IMR-90 (cell line): ENCODE results near the gene LDAH. TPM values are rescaled to one million over a fixed set of nuclear protein-coding genes. Genes with fewer than 3 reads are reported as not detected.

Experiments
- ATAC-seq: fragments of 200-7000 bp; cut with Tn5 transposase; 2 replicates; pipeline ENCODE4 v1.9.1; 2020; ENCODE audit warnings: low read depth, mild to moderate bottlenecking, moderate library complexity
- BruUV-seq: library from RNA; stranded (reverse); fragments of 400-500 nt; replicated peaks from 2 replicates; lab custom pipeline; 2021; lab: Mats Ljungman, UMichigan
- CTCF ChIA-PET: fragments of 300-600 bp; formaldehyde crosslinking; extraction: SDS; loops from one replicate; lab custom pipeline; 2021; ENCODE audit warnings: antibody characterized with exemption; lab: Yijun Ruan, JAX
- POLR2A ChIA-PET: fragments of 300-600 bp; sonication (Branson Sonifier 250); formaldehyde crosslinking; loops from one replicate; lab custom pipeline; 2022; ENCODE audit warnings: antibody characterized with exemption; ENCODE audit not compliant: unreplicated experiment; lab: Charles Lee
- DNase-seq: peaks from one replicate; pipeline ENCODE4 v3.0.0; 2013
- H2AFZ ChIP-seq: replicated peaks from 2 replicates; pipeline ENCODE3; 2013; ENCODE audit warnings: low read length, mild to moderate bottlenecking; ENCODE audit not compliant: poor library complexity
- H2AK5ac ChIP-seq: 2 replicates; pipeline ENCODE4 v1.6.1; 2013; ENCODE audit warnings: low read depth, low read length, inconsistent platforms
- H2AK9ac ChIP-seq: replicated peaks from 2 replicates; pipeline ENCODE3; 2013; ENCODE audit warnings: mild to moderate bottlenecking, low read depth, low read length, moderate library complexity; ENCODE audit not compliant: poor library complexity
- H2BK120ac ChIP-seq: 2 replicates; pipeline ENCODE4 v1.6.1; 2013; ENCODE audit warnings: low read depth, low read length, inconsistent platforms
- H2BK15ac ChIP-seq: 3 replicates; pipeline ENCODE4 v1.6.1; 2013; ENCODE audit warnings: low read depth, low read length, inconsistent platforms
- H2BK20ac ChIP-seq: 2 replicates; pipeline ENCODE4 v1.6.1; 2013; ENCODE audit warnings: low read depth, mild to moderate bottlenecking, inconsistent platforms, low read length, moderate library complexity
- H2BK5ac ChIP-seq: 2 replicates; pipeline ENCODE4 v1.6.1; 2013; ENCODE audit warnings: mild to moderate bottlenecking, low read depth, low read length, inconsistent platforms; ENCODE audit not compliant: poor library complexity, severe bottlenecking
- H3K14ac ChIP-seq: replicated peaks from 2 replicates; pipeline ENCODE4 v1.6.1; 2013; ENCODE audit warnings: low read depth, low read length, inconsistent platforms
- H3K18ac ChIP-seq: 2 replicates; pipeline ENCODE4 v1.6.1; 2013; ENCODE audit warnings: low read depth, low read length, control low read depth
- H3K23ac ChIP-seq: 2 replicates; pipeline ENCODE4 v1.6.1; 2013; ENCODE audit warnings: low read depth, low read length, inconsistent platforms
- H3K27ac ChIP-seq: 2 replicates; pipeline ENCODE4 v1.5.1; 2013; ENCODE audit warnings: mild to moderate bottlenecking, control low read depth, low read length; ENCODE audit not compliant: insufficient read depth
- H3K27me3 ChIP-seq: 2 replicates; pipeline ENCODE4 v1.6.1; 2013; ENCODE audit warnings: low read length; ENCODE audit not compliant: control insufficient read depth, insufficient read depth
- H3K36me3 ChIP-seq: 2 replicates; pipeline ENCODE4 v1.6.1; 2013; ENCODE audit warnings: low read length, mixed read lengths; ENCODE audit not compliant: control insufficient read depth, insufficient read depth
- H3K4ac ChIP-seq: 2 replicates; pipeline ENCODE4 v1.6.1; 2013; ENCODE audit warnings: low read depth, low read length, inconsistent platforms
- H3K4me1 ChIP-seq: 2 replicates; pipeline ENCODE4 v1.6.1; 2013; ENCODE audit warnings: low read length, mixed read lengths; ENCODE audit not compliant: control insufficient read depth, insufficient read depth
- H3K4me2 ChIP-seq: 2 replicates; pipeline ENCODE4 v1.6.1; 2013; ENCODE audit warnings: low read depth, mild to moderate bottlenecking, control low read depth, low read length, moderate library complexity
- H3K4me3 ChIP-seq: 2 replicates; pipeline ENCODE4 v1.5.1; 2013; ENCODE audit warnings: low read depth, mild to moderate bottlenecking, control low read depth, low read length, moderate library complexity; ENCODE audit not compliant: insufficient read depth
- H3K56ac ChIP-seq: 2 replicates; pipeline ENCODE4 v1.6.1; 2013; ENCODE audit warnings: low read length, inconsistent platforms; ENCODE audit not compliant: insufficient read depth; ENCODE audit errors: extremely low read depth
- H3K79me1 ChIP-seq, 2 experiments: 2 replicates each; pipeline ENCODE4 v1.6.1; 2013; ENCODE audit warnings: low read length in 2 of 2, inconsistent platforms in 1 of 2, low read depth in 1 of 2
- H3K9ac ChIP-seq: 2 replicates; pipeline ENCODE4 v1.6.1; 2013; ENCODE audit warnings: low read depth, low read length, control low read depth
- H3K9me1 ChIP-seq: 2 replicates; pipeline ENCODE4 v1.6.1; 2013; ENCODE audit warnings: low read length, inconsistent platforms; ENCODE audit not compliant: insufficient read depth
- H3K9me3 ChIP-seq: 2 replicates; pipeline ENCODE4 v1.6.1; 2013; ENCODE audit warnings: low read length; ENCODE audit not compliant: control insufficient read depth, insufficient read depth
- H4K20me1 ChIP-seq: 2 replicates; pipeline ENCODE4 v1.6.1; 2013; ENCODE audit warnings: low read length, inconsistent platforms; ENCODE audit not compliant: insufficient read depth
- H4K5ac ChIP-seq: 2 replicates; pipeline ENCODE4 v1.6.1; 2013; ENCODE audit warnings: mild to moderate bottlenecking, low read depth, low read length, control low read depth
- H4K8ac ChIP-seq, 2 experiments: 2 replicates each; pipeline ENCODE4 v1.6.1; 2013; ENCODE audit warnings: low read depth in 2 of 2, low read length in 2 of 2, control low read depth in 1 of 2, inconsistent platforms in 1 of 2
- H4K91ac ChIP-seq: 2 replicates; pipeline ENCODE4 v1.6.1; 2013; ENCODE audit warnings: low read depth, low read length, inconsistent platforms; ENCODE audit not compliant: insufficient read depth
- BHLHE40 ChIP-seq: fragments of 150-350 bp; IDR thresholded peaks from 2 replicates; pipeline ENCODE4 v1.6.1; 2016; ENCODE audit warnings: mild to moderate bottlenecking, low read depth, low read length
- NFE2L2 ChIP-seq: fragments of 150-350 bp; IDR thresholded peaks from 2 replicates; pipeline ENCODE4 v1.6.1; 2016; ENCODE audit warnings: low read depth, mild to moderate bottlenecking, low read length
- RAD21 ChIP-seq: IDR thresholded peaks from 2 replicates; pipeline ENCODE4 v1.6.1; 2012; ENCODE audit warnings: low read length, improper control_type of control experiment
- RCOR1 ChIP-seq: IDR thresholded peaks from 2 replicates; pipeline ENCODE4 v1.6.1; 2012; ENCODE audit warnings: mild to moderate bottlenecking, low read length, improper control_type of control experiment; ENCODE audit not compliant: insufficient replicate concordance
- WGBS, 2 experiments: methylation state at CpG; one replicate each; pipeline versions ENCODE4 v1.1.5 to v1.1.7; 2013; ENCODE audit warnings: missing lambda C conversion rate in 2 of 2; ENCODE audit not compliant: insufficient read length in 1 of 2; ENCODE audit errors: extremely low coverage in 2 of 2; 5-methylcytosine and 5-hydroxymethylcytosine counted together
- dilution Hi-C: fragments of 300-500 bp; cut with HindIII; formaldehyde crosslinking; loops from one replicate; pipeline ENCODE4 v1.14.3; 2018; ENCODE audit warnings: low sequenced_read_pairs; ENCODE audit not compliant: unreplicated experiment
- in situ Hi-C: fragments of 300-500 bp; cut with MboI; formaldehyde crosslinking; loops from 3 replicates; pipeline ENCODE4 v1.14.3; 2019; ENCODE audit warnings: low sequenced_read_pairs, inconsistent platforms, mixed read lengths
- intact Hi-C: fragments of 100-400 bp; cut with micrococcal nuclease; formaldehyde crosslinking; loops from 2 replicates; pipeline ENCODE4 v1.10.0; 2022
- polyA plus RNA-seq, 3 experiments: library from polyadenylated mRNA; depleted of rRNA; stranded (reverse); fragments of >200 nt; gene quantifications; 2 replicates each; pipeline ENCODE4 v1.2.3, GENCODE V29; 2012; ENCODE audit warnings: low replicate concordance in 1 of 3
- total RNA-seq: library from RNA; depleted of rRNA; stranded (reverse); fragments of >200 nt; gene quantifications from 2 replicates; pipeline ENCODE4 v1.2.3, GENCODE V29; 2012
- TF ChIP-seq, protein P1 (sequence below): fragments of 150-350 bp; IDR thresholded peaks from 2 replicates; pipeline ENCODE4 v1.6.1; 2017; ENCODE audit warnings: mild to moderate bottlenecking, antibody characterized with exemption, low read length, low read depth
- TF ChIP-seq, protein P2 (sequence below): fragments of 150-350 bp; IDR thresholded peaks from 2 replicates; pipeline ENCODE4 v1.6.1; 2016; ENCODE audit warnings: low read depth, mild to moderate bottlenecking, low read length, moderate library complexity, borderline replicate concordance

LDAH gene
- total and polyA plus RNA-seq, 2 of the 4 experiments (the other 2 are of a cell fraction), result 12.1 to 31.7 TPM

DNA sequence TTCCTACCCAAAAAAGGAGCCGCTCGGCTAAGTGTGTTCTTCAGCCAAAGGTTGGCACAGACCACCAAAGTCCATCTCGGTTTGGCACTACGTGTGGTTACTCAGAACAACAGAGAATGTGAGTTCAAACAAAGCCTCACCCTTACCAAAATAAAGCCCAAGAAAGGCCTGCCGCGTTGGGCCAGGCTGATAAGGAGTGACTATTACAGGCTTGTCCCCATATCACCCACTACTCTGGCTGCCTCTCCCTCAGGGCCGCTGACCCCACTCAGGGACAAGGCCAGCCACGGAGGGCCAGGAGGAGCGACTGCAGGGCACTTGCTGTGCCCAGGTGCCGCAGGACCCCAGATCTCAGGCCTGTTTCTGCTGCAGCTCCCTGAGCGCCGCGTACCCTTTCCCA lies 185.8 kb downstream of the LDAH start:
- Histone ChIP-seq H2BK120ac (no peak overlapping the region), H2AK5ac (no peak overlapping the region), H2BK5ac (no peak overlapping the region), H4K5ac (no peak overlapping the region), H3K9ac (no peak overlapping the region), H2BK20ac (no peak overlapping the region), H3K4me2 (no peak overlapping the region), H4K20me1 (peaks cover 9% of the 10 kb centered on the region), H3K27ac (no peak overlapping the region), H3K14ac (no peak overlapping the region), H3K56ac (no peak overlapping the region), H3K4me3 (no peak overlapping the region), H4K8ac (no peak overlapping the region), H4K91ac (no peak overlapping the region), H2AK9ac (no peak overlapping the region), H3K79me1 (peaks cover 0 to 12% of the 10 kb centered on the region in 2 experiments; a peak in 1 of 4 replicates), H3K4ac (no peak overlapping the region), H3K27me3 (no peaks in the 10 kb centered on the region), H3K23ac (no peak overlapping the region), H3K9me3 (no peaks in the 10 kb centered on the region), H3K9me1 (0 out of 2 replicates have a peak, but pooled peaks cover 3% of the 10 kb centered on the region), H3K36me3 (peaks cover 27% of the 10 kb centered on the region; the same call in 1 of the 2 replicates), H3K4me1 (peaks cover 11% of the 10 kb centered on the region), H2AFZ (no peak overlapping the region), H2BK15ac (no peak overlapping the region), H3K18ac (no peak overlapping the region)
- intact Hi-C loops, result loop anchor here (5.0 kb wide), 1 partner anchor 130 kb away; no protein-coding TSS in a partner anchor
- dilution Hi-C loops, result loop anchor here (25.0 kb wide), 1 partner anchor 250 kb away; no protein-coding TSS in a partner anchor
- WGBS, 2 experiments, result no CpG with 5 or more reads among the region's 13 CpGs
- ATAC-seq (no peak), DNase-seq (no peak)
- CTCF ChIA-PET, result interaction anchor here (0.6 kb wide), 1 partner anchor 31 kb away, joined by 3 read pairs; no protein-coding TSS in a partner anchor
- POLR2A ChIA-PET, result no interaction called here
- in situ Hi-C loops, result no loop called here
- TF ChIP-seq BHLHE40 (no peak), NFE2L2 (no peak), RCOR1 (no peak), RAD21 (no peak)
- TF ChIP-seq, protein P1, sequence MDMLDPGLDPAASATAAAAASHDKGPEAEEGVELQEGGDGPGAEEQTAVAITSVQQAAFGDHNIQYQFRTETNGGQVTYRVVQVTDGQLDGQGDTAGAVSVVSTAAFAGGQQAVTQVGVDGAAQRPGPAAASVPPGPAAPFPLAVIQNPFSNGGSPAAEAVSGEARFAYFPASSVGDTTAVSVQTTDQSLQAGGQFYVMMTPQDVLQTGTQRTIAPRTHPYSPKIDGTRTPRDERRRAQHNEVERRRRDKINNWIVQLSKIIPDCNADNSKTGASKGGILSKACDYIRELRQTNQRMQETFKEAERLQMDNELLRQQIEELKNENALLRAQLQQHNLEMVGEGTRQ, result no peak
- TF ChIP-seq, protein P2, sequence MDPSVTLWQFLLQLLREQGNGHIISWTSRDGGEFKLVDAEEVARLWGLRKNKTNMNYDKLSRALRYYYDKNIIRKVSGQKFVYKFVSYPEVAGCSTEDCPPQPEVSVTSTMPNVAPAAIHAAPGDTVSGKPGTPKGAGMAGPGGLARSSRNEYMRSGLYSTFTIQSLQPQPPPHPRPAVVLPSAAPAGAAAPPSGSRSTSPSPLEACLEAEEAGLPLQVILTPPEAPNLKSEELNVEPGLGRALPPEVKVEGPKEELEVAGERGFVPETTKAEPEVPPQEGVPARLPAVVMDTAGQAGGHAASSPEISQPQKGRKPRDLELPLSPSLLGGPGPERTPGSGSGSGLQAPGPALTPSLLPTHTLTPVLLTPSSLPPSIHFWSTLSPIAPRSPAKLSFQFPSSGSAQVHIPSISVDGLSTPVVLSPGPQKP, result no peak
- no TSS peak for BruUV-seq
